Right lung (tissue), 10 donors: ENCODE measurements around the gene POLR3GL. TPM values are rescaled to one million over a fixed set of nuclear protein-coding genes. Genes with fewer than 3 reads are reported as not detected.
"Not testable (repeated sequence)": the region's sequence is repeated elsewhere in the genome, so short reads cannot be mapped to it uniquely, and the experiment has no call there.

Source experiments
- DNase-seq, 2 donors: peaks; one replicate each; pipeline ENCODE4 v3.0.0-alpha.2; 2013
- long read RNA-seq, 8 donors: transcript quantifications; one replicate each; lab custom pipeline, GENCODE V29; 2026
- polyA plus RNA-seq, 5 donors: library from polyadenylated mRNA; unstranded; fragments of 120-200 nt; gene quantifications; one replicate each; pipeline versions ENCODE4 v1.2.1 to v1.2.3, GENCODE V29; 2013; ENCODE audit warnings: inconsistent platforms in 1 of 5, low replicate concordance in 1 of 5; ENCODE audit not compliant: insufficient read length in 5 of 5, insufficient read depth in 1 of 5

The POLR3GL gene, protein sequence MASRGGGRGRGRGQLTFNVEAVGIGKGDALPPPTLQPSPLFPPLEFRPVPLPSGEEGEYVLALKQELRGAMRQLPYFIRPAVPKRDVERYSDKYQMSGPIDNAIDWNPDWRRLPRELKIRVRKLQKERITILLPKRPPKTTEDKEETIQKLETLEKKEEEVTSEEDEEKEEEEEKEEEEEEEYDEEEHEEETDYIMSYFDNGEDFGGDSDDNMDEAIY
- polyA plus RNA-seq, result 10 to 100 TPM; 42.3 to 54.6 (median 45.7) TPM
- long read RNA-seq, donor 1, transcript POLR3GL-202 (8 exons, 1,165 nt), result major isoform, 11 of 47 reads
- long read RNA-seq, donor 1, partial matches to known transcripts, result 36 of 47 reads
- long read RNA-seq, donor 1, other reads (novel, unspliced or antisense), result 0 of 47 reads
- long read RNA-seq, donor 2, transcript POLR3GL-202 (8 exons, 1,165 nt), result major isoform, 7 of 9 reads
- long read RNA-seq, donor 2, partial matches to known transcripts, result 0 of 9 reads
- long read RNA-seq, donor 2, other reads (novel, unspliced or antisense), result 0 of 9 reads
- long read RNA-seq, donor 3, transcript POLR3GL-202 (8 exons, 1,165 nt), result major isoform, 5 of 277 reads
- long read RNA-seq, donor 3, partial matches to known transcripts, result 257 of 277 reads
- long read RNA-seq, donor 3, other reads (novel, unspliced or antisense), result 15 of 277 reads
- long read RNA-seq, donor 4, transcript POLR3GL-202 (8 exons, 1,165 nt), result major isoform, 9 of 9 reads
- long read RNA-seq, donor 4, partial matches to known transcripts, result 0 of 9 reads
- long read RNA-seq, donor 4, other reads (novel, unspliced or antisense), result 0 of 9 reads
- long read RNA-seq, donor 5, transcript POLR3GL-202 (8 exons, 1,165 nt), result major isoform, 15 of 40 reads
- long read RNA-seq, donor 5, partial matches to known transcripts, result 24 of 40 reads
- long read RNA-seq, donor 5, other reads (novel, unspliced or antisense), result 0 of 40 reads
- long read RNA-seq, donor 6, transcript POLR3GL-202 (8 exons, 1,165 nt), result major isoform, 14 of 26 reads
- long read RNA-seq, donor 6, partial matches to known transcripts, result 12 of 26 reads
- long read RNA-seq, donor 6, other reads (novel, unspliced or antisense), result 0 of 26 reads
- long read RNA-seq, donor 7, transcript POLR3GL-202 (8 exons, 1,165 nt), result major isoform, 9 of 9 reads
- long read RNA-seq, donor 7, partial matches to known transcripts, result 0 of 9 reads
- long read RNA-seq, donor 7, other reads (novel, unspliced or antisense), result 0 of 9 reads
- long read RNA-seq, donor 8, partial matches to known transcripts, result 0 of 1 reads
- long read RNA-seq, donor 8, other reads (novel, unspliced or antisense), result 0 of 1 reads

DNA sequence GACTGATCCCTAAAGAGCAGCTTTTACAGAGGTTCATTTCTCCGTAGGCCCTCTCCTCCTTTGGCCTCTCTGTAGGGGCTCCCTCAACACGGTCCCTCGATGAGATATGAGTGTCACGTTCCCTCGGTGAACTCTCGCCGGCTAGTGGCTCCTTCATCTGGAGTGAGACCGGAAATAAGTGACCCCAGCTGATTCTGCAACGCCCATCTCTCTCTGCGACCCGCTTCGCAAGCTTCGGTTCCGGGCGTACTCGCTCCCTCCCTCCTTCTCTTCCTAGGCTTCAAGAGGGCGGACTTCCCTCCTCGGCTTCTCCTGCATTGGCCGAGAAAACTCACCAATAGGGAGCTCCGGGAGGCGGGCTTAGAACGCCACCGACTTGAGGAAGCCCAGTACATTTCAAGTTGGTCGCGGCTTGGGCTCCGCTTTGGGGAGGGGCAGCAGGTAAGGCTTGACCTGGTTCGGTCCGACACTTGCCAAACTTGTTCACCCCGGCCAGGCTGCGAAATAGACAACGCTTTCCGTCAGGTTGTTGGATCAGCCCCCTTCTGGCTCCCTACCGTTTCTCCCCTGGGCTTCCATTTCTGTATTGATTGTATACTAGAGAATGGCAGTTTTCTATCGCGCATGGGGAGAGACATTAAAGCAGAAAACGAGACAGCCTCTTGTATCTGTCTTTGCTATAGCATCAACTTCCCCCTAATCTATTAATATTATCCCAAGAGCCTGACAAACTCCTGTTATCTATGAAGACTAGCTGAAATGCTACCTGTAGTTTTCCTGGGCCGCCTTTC, at the start of gene POLR3GL, which contains the start of gene ANKRD34A:
POLR3GL (plus strand) TSS at position 363 of the 791 bp plus-strand sequence. CDS start 10,176 bp downstream, outside the sequence.
ANKRD34A (minus strand) TSS at position 248 of the 791 bp plus-strand sequence. CDS start 2,816 bp downstream, outside the sequence.
- peak; percentile 90 to 94 for DNase-seq

DNA sequence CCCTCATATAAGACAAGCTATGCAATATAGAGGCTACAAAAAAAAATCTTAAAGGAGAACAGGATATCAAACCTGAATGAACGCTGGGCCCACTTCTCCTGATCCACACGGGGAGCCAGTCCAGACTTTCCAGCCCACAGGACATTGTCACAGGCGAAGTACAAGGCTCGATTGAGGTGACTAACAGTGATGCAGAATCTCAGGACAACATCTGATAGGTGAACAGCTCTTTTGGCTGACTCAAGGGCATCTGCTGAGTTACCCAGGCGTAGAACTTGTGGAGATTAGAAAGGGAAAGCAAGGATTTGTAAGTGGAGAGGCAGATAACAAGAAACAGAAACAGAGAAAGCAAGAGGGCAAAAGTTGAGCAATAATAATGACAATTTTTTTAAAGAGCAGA, 47.7 kb upstream of the POLR3GL start:
- no peak for DNase-seq

DNA sequence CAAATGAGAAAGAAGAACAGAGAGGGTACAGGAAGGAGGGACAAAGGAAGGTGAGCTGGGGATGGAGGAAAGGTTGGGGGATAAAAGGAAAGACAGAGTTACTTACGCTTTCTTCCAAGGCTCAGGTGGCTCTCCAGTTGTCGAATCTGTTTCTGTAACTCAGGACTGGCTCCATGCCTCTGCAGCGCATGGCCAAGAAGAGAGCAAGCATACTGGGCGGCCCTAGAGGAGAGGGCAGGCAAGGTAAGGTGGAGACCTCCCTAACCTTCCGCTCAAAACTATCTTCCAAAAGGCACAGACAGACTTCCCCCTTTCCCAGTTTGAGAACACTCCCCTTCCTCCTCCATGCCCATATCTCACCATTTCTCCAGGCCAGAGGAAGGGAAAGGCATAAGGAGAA, 46.9 kb upstream of the POLR3GL start:
- DNase-seq, result no peak

DNA sequence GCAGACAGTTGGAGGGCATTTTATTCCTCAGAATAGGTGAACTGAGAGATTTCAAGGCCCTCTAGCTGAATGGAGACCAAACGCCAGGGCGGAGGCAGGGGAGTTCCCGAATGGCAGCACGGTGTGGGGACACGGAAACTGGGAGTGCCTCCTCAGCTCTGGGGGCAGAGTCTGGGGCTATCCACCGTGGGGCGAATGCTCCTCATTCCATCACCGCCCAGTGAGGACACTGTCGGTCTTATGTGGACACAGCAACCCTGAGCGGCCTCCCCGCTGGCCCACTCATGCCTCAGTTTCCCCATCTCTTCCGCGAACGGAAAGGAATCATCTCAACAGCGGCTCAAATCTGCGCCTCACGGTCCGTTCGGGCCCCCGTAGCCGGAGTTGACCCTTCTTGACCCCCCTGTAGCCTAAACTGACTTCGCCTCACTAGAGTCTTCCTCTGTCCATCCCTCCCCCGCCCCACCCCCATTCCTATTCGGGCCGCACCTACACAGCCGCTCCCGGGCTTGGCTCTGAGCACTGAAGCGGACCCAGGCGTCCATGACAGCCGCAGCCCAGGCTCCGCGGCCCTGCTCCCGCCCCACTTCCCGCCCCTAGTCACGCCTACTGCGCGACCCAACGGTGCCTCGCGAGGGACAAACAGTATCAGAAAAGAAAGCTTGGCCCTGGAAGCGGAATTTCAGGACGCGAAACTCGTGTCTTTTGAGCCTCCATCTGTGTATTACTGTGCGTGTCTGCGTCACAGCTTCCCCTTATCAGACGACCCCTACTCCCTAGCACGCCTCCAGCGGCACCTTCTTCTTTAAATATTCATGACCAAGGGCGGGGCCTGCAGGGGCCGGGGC, 46.1 kb upstream of the POLR3GL start, which contains the start of gene PEX11B:
PEX11B (minus strand) TSS at position 574 of the 848 bp plus-strand sequence; CDS start at position 545, 29 bp downstream.
- DNase-seq, result peak; percentile 91

DNA sequence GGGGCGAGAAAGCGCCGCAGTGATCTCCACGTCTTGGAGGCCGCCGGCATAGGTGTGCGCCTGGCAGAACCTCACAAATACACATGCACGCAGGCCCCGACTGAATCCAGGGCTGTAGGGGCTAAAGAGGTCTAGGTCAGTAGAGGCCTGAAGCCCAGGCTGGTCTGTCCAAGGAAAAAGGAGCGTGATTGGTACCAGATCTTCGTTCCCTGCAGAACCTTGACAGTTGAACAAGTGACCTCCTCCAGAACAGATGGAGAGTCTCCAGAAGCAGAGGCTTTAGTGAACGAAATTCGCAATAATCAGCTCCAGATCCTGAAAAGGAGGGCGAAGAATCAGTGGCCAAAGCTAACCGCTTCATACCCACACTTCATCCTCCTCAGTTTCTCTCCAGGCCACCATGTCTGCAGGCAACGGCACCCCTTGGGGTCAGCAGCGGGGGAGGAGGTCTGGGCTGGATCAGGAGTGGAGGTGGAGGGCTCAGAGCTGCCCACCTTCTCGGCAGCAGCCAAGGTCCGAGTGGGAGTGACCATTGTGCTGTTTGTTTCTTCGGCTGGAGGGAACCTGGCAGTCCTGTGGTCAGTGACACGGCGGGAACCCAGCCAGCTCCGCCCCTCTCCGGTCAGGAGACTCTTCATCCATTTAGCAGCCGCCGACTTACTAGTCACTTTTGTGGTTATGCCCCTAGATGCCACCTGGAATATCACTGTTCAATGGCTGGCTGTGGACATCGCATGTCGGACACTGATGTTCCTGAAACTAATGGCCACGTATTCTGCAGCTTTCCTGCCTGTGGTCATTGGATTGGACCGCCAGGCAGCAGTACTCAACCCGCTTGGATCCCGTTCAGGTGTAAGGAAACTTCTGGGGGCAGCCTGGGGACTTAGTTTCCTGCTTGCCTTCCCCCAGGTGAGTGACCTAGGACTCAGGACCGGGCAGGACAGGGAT, 45.2 kb upstream of the POLR3GL start:
- DNase-seq, result peak in 1 of 2 donors; percentile 16

DNA sequence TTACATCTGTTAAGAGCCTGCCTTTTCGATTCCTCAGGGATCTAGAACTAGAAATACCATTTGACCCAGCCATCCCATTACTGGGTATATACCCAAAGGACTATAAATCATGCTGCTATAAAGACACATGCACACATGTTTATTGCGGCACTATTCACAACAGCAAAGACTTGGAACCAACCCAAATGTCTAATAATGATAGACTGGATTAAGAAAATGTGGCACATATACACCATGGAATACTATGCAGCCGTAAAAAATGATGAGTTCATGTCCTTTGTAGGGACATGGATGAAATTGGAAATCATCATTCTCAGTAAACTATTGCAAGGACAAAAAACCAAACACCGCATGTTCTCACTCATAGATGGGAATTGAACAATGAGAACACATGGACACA, 44.2 kb upstream of the POLR3GL start:
- not testable (repeated sequence) for DNase-seq

DNA sequence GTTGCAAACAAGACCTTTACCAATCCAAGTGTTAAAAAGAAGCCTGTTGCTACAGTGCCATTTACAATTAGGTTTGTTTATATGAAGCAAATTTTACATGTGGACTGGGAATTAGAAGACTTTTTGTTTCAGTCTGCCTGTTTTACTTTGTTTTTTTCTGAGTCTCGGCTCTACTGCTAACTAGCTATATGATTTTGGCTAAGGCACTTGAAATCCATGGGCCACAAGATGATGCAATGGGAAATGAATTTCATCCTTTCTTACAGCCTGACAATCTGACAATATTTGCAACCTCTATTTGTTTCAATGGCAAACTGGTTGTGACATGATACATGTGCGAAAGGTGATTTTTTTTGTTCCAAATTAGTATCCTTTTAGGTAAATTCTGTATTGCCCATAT, 42.2 kb upstream of the POLR3GL start:
- no peak for DNase-seq

DNA sequence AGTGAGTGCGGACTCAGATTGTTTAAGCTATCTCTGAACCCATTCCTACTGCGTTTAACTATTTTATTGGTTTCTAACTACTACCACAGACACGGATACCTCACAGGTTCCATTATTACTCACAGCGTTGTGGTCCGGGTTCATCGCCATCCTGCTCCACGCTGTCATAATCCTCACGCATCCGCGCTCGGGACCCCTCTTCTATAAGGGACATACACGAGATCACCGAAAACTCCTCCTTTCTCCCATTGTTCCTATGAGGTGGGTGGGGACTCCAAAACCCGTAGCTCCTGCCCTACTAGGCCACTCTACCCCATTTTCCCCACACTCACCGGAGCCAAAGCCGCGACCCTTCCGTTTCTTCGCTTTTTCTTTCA, 37.8 kb upstream of the POLR3GL start:
- no peak for DNase-seq

DNA sequence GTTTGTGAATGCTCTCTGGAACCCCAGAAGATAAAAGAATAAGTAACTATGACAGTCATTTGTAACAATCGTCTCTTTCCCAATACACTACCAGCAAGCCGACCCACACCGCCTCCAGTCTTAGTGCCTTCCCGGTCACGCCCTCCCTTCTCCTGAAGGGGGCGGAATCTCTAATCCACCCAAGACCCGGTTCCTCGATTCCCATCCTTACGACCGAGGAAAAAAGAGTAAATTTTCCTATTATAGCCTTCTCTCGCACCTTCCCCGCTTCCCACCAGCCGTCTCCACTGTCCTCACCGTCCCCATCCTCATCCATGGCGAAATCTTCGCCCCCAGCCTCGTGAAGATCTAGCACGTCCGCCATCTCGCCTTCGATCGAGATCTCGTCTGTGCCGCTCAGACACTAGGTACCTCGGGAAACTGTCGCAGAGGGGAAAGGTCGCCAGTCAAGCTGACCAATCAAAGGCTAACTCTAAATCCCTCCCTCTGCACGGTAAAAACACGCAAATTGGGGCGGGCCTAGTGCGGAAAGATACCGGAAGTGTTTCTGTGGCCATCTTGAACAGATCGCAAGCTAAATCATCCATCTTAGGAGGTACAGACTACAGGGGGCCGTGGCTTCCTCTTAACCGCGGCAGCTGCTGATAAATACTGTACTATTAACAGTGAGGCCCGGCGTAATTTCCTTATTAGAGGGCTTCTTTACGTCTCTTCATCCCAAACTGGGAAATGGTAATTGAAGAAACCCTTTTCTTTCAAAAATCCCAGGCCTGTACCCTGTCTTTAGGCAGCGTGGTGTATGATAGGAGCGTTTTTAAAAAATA, 37.2 kb upstream of the POLR3GL start, which contains the start of gene RBM8A:
RBM8A (minus strand) TSS at position 422 of the 824 bp plus-strand sequence; CDS start at position 364, 58 bp downstream.
- DNase-seq, result peak; percentile 96 to 98

DNA sequence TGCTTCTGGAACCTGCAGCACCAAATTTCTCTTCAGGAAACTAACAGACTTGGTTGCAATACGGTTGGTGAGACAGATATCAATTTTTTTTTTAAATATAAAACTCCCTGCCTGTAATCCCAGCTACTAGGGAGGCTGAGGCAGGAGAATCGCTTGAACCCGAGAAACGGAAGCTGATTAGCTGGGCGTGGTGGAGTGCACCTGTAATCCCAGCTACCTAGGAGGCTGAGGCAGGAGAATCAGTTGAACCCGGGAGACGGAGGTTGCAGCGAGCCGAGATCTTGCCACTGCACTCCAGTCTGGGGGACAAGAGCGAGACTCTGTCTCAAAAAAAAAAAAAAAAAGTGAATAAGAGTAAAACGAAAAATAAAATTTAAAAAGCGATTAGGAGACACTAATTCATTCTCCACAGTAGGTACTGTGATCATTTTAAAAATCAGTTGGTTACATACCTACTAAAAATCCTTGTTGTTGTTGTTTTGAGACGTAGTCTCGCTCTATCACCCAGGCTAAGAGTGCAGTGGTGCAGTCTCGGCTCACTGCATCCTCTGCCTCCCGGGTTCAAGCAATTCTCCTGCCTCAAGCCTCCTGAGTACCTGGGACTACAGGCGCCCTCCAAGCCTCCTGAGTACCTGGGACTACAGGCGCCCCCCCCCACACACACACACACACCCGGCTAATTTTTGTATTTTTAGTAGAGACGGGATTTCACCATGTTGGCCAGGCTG, 36.4 kb upstream of the POLR3GL start:
- DNase-seq, result no peak

DNA sequence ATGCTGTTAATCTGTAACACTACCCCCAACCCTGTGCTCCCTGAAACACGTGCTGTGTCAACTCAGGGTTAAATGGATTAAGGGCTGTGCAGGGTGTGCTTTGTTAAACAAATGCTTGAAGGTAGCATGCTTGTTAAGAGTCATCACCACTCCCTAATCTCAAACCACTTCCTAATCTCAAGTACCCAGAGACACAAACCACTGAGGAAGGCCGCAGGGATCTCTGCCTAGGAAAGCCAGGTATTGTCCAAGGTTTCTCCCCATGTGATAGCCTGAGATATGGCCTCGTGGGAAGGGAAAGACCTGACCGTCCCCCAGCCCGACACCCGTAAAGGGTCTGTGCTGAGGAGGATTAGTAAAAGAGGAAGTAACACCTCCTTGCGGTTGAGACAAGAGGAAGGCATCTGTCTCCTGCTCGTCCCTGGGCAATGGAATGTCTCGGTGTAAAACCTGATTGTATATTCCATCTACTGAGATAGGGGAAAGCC, 31.9 kb upstream of the POLR3GL start:
- DNase-seq, result not testable (repeated sequence)

DNA sequence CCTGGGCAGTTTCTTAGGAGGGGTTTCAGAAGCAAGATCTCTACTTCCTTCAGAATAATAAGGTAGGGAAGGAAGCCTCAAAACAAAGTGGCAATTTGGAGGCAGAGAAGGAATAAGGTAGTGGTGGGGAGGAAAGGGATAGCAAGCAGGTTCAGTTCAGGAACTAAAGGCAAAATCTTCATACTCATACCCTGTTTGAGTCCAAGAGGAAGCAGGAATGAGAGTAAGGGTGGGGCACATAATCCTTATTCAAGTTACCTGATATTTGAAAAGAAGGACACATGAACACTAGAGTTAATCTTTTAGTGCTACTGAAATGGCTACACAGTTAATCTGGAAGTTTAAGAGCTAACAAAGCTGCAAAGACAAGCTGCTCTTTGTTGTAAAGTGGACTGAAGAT, 28.8 kb upstream of the POLR3GL start:
- no peak for DNase-seq

DNA sequence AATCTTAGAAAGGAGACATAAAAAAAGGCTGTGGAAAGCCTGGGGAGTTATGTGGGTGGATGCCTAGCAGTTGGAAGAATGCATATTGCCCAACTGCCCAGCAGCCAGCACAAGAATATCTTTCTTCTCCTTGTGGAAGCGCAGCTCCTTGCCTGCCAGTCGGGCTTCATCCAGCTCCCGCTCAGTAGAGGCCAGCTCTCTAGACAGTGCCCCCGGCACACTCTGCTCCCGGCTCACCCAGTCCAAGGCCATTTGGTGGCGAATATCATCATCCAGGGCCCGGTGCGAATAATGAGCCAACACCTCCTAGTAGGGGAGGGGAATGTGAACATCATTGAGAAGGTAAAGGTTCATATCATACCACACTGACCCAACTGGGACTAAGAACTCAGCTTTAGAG, 28.2 kb upstream of the POLR3GL start:
- no peak for DNase-seq

DNA sequence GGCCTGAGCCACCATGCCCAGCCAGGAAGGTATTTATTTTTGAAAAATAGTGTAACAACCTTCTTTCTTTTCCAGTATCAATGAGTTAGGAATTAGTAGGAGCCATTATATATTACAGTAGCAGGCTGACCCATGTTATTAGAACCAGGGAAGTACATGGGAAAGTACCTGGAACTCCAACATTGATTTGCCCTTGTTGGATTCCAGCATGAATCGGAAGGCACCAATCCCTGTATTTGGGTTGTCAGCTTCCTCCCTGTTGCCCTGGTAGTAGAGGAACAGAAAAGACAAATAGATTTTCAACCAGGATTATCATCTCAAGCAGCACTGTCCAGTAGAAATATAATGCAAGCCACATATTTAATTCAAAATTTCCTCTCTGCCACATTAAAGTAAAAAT, 27.1 kb upstream of the POLR3GL start:
- no peak for DNase-seq

DNA sequence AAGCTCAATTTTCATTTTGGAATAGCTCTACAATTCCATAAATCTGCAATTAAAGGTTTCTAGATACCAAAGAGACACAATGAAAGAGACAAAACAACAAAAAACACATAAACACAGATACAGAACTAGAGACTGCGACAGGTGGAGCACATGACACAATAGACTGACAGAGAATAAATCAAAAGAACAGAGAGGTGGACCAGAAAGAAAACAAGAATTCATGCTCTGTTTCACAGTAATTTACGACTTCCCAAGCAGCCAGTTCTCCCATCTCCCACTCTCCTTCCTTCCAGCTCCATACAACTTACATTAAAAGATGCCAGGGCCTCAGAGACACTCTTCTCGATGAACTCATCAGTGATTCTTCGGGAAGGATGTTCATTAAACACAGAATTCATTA, 22.1 kb upstream of the POLR3GL start:
- no peak for DNase-seq

DNA sequence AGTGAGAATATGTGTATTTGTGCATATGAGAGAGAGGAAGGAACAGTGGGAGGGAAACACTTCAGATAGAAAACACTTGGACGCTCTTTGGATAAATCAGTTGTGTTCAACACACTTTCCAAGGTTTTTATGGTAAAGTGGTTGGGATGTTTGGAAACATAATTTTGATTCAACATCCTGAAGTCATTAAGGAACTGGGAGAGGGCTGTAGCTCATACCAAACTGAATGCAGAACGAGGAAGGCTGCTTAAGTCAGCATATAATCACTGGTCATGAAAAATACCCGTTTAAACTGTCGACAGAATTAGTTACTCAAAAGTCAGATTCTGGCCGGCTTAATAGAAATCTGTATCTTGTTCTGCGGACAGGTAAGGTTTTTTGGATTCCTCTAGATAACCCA, 21.6 kb upstream of the POLR3GL start:
- no peak for DNase-seq
